ENCODE data around the gene SYNC. TPM values are rescaled to one million over a fixed set of nuclear protein-coding genes. Genes with fewer than 3 reads are reported as not detected.
"Not testable (repeated sequence)": the region's sequence is repeated elsewhere in the genome, so short reads cannot be mapped to it uniquely, and the experiment has no call there.

SYNC gene
- total RNA-seq, 1 experiment from 2014 or later = 1.7 TPM

GRCh38 chr1:32695098-32695904 lies 7.3 kb downstream of the SYNC start:
- no peak for DNase-seq (ENCODE audit: extremely low read depth, low read depth)

DNA sequence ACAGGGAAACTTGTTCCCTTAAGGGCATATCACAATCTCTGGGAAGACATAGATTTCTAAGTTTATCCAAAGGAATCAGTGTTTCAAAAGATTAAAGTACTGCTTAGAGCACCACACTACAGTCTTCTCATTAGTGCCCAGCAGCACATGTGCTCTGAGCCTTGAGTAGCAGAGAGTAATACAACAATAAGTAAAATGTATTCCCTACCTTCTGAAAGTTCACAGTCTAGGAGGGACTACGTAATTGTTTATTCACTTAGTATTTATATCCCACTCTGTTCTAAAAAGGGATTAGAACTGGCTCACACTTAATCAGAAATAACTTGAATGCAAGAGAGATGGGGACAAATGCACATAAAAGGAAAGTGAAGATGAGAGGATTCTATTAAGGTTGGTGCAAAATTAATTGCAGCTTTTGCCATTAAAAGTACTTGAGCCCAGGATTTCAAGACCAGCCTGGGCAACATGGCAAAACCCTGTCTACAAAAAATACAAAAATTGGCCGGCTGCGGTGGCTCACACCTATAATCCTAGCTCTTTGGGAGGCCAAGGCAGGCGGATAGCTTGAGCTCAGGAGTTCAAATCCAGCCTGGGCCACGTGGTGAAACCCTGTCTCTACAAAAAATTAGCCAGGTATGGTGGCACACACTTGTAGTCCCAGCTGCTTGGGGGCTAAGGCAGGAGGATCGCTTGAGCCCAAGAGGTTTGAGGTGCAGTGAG lies 9.0 kb downstream of the SYNC start:
- no peak for DNase-seq (ENCODE audit: extremely low read depth, low read depth)

GRCh38 chr1:32686387-32686786 lies 16.2 kb downstream of the SYNC start:
- no peak for DNase-seq (ENCODE audit: extremely low read depth, low read depth)

- DNase-seq (ENCODE audit: extremely low read depth, low read depth) = no peak
Observed at GRCh38 chr1:32685498-32685897, 17.1 kb downstream of the SYNC start.

GRCh38 chr1:32684167-32684811 lies 18.3 kb downstream of the SYNC start:
- DNase-seq (ENCODE audit: extremely low read depth, low read depth) = no peak

- no peak for DNase-seq (ENCODE audit: extremely low read depth, low read depth)
Observed at GRCh38 chr1:32683397-32683796, 19.2 kb downstream of the SYNC start.

DNA sequence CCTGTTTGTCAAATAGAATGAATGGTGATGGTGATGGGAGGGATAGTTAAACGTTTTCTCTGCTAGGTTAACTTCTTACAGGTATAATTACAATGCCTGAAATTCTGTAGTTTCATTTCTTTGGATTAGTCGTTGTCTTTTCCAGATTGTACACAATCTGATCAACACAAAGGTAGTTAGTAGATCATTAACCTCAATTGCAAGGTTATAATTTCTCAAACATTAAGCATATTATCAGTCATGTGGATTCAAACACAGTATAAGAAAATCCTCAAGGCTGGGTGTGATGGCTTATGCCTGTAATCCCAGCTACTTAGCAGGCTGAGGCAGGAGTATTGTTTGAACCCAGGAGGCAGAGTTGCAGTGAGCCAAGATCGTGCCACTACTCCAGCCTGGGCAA lies 20.6 kb downstream of the SYNC start:
- no peak for DNase-seq (ENCODE audit: extremely low read depth, low read depth)

DNA sequence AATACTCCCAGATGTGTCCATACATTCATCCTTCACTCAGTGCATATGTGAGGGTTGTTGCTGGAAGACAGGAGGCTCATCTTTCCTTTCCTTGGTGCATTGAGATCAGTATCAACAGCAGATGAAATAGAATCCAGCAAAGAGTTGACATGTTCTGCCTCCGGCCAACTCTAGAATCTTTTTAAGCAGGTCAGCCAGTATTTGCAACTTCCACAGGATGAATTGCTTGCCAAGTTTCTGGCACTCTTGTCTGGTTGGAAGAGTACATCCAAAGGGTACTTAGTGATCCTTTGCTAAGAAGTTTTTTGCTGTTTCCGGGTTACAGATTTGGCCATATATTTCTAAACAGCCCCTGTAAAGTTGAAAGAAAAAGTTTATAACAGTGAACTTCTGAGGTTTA lies 21.1 kb downstream of the SYNC start:
- no peak for DNase-seq (ENCODE audit: extremely low read depth, low read depth)

DNA sequence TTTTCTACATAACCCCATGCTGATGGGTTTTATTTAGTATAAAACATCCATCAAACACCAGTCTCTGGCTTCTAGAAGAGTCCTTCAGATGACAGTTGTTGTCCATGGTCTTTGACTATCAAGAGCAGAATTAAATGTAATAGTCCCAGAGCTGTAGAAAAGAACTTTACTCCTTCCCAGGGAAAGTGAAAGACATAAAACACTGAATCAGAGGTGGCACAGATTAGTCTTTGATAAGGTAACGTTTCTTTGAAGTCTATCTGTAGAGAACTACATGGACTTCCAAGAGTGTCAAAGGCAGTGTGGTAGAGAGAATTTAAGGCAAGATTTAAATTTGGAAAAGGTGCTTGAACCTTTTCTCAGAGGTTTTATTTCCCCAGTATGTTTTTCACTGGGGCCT lies 21.9 kb downstream of the SYNC start:
- DNase-seq (ENCODE audit: extremely low read depth, low read depth) = no peak

- not testable (repeated sequence) for DNase-seq (ENCODE audit: extremely low read depth, low read depth)
Observed at GRCh38 chr1:32679993-32680392, 22.6 kb downstream of the SYNC start.

- DNase-seq (ENCODE audit: extremely low read depth, low read depth) = no peak
Observed at GRCh38 chr1:32676945-32677344, 25.6 kb downstream of the SYNC start.

GRCh38 chr1:32668716-32669115 lies 33.9 kb downstream of the SYNC start:
- not testable (repeated sequence) for DNase-seq (ENCODE audit: extremely low read depth, low read depth)

DNA sequence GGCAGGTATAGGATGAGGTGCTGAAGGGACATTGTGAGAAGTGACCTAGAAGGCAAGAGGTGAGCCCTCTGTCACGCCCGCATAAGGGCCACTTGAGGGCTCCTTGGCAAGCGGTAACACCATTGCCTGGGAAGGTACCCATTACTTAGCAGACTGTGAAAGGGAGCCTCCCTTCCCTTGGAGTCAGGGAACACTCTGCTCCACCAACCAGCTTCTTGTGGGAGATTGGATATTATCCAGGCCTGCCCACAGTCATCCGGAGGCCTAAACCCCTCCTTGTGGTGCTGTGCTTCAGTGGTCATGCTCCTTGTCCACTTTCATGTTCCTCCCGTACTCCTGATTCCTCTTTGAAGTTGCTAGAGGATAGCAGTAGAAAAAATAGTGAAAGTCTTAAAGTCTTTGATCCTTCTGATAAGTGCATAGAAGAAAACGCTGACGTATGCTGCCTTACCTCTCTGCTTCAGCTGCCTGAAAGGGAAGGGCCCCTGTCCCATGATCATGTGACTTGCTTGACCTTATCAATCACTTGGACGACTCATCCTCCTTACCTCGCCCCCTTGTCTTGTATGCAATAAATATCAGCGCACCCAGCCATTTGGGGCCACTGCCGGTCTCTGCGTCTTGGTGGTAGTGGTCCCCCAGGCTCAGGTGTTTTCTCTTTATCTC lies 35.5 kb downstream of the SYNC start:
- DNase-seq (ENCODE audit: extremely low read depth, low read depth) = no peak

- DNase-seq (ENCODE audit: extremely low read depth, low read depth) = no peak
Observed at GRCh38 chr1:32665915-32666314, 36.7 kb downstream of the SYNC start.

GRCh38 chr1:32659581-32659980 lies 43.0 kb downstream of the SYNC start:
- no peak for DNase-seq (ENCODE audit: extremely low read depth, low read depth)

DNA sequence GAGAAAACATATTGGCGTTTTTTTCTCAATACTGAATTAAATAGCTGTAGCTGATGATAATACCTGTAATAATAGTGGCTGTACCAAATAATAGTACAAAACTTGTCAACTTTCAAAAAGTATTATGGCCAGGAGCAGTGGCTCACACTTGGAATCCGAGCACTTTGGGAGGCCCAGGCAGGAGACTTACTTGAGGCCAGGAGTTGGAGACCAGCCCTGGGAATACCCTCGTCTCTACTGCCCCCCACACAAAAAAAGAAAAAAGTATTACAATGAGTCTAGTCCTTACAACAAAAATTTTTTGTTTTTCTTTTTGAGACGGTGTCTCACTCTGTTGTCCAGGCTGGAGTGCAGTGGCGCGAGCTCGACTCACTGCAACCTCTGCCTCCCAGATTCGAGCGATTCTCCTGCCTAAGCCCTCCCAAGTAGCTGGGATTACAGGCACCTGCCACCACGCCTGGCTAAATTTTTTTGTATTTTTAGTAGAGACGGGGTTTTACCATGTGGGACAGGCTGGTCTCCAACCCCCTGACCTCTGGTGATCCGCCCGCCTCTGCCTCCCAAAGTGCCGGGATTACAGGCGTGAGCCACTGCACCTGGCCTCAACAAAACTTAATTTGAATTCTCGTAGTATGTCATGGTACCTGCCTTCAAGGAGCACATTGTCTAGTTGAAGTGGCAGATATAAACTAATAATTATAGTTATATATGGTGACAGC lies 50.2 kb downstream of the SYNC start:
- no peak for DNase-seq (ENCODE audit: extremely low read depth, low read depth)

DNA sequence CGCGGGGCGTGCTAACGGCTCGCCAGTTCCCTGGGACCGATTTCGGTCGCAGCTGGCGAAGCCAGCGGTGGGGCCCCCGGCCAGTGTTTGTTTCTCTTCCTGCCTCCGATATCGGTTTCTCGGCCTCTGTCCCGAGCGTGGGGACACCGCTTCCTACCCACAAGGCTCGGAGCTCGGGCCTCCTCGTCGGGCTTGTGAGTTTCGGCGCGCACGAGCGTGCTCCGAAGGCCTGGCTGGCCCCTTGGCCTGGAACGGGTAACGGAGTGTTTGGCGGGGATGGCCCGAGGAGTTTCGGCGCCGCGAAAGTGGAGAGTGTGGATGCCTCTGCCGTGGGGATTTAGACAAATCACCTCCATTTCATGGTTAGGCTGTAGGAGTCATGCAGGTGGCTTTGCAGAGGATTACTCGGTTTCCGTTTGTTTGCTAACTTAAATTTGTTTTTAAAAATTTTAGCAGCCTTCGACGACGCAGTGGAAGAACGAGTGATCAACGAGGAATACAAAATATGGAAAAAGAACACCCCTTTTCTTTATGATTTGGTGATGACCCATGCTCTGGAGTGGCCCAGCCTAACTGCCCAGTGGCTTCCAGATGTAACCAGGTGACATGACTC lies 51.0 kb downstream of the SYNC start:
- no peak for DNase-seq (ENCODE audit: extremely low read depth, low read depth)

- DNase-seq (ENCODE audit: extremely low read depth, low read depth) = peak; percentile 91
Observed at GRCh38 chr1:32650752-32651460, 51.7 kb downstream of the SYNC start, which contains the start of gene RBBP4. Gene RBBP4 (plus strand): TSS chr1:32651208. CDS start chr1:32651307, 99 bp downstream.

- DNase-seq (ENCODE audit: extremely low read depth, low read depth) = peak; percentile 84
Observed at GRCh38 chr1:32650248-32650751, 52.3 kb downstream of the SYNC start, which contains the start of gene ZBTB8OS. Gene ZBTB8OS (minus strand): TSS chr1:32650550. CDS start chr1:32650529, 21 bp downstream.
